RWPE2 (cell line): ENCODE results near the gene ZBTB8A.

Experiments
- ATAC-seq: fragments of 200-7000 bp; cut with Tn5 transposase; 3 replicates; pipeline ENCODE4 v1.9.1; 2021; ENCODE audit warnings: low read depth
- DNase-seq: peaks from one replicate; pipeline ENCODE4 v3.0.0-alpha.2; 2020; ENCODE audit warnings: low spot score
- H3K27ac ChIP-seq: fragments of 450-650 bp; 2 replicates; pipeline ENCODE4 v1.5.1; 2017; ENCODE audit warnings: mild to moderate bottlenecking; ENCODE audit not compliant: poor library complexity, severe bottlenecking
- H3K27me3 ChIP-seq: fragments of 250-450 bp; sonication (Bioruptor Pico); 2 replicates; pipeline ENCODE4 v1.5.1; 2021; ENCODE audit warnings: mild to moderate bottlenecking, moderate library complexity; ENCODE audit not compliant: insufficient read depth, poor library complexity, severe bottlenecking
- H3K36me3 ChIP-seq: fragments of 250-450 bp; sonication (Bioruptor Pico); 2 replicates; pipeline ENCODE4 v1.5.1; 2020; ENCODE audit warnings: low read depth, mild to moderate bottlenecking, moderate library complexity
- H3K4me1 ChIP-seq: fragments of 250-450 bp; sonication (Bioruptor Pico); 2 replicates; pipeline ENCODE4 v1.5.1; 2021; ENCODE audit warnings: mild to moderate bottlenecking, moderate library complexity; ENCODE audit not compliant: insufficient read depth, poor library complexity, severe bottlenecking
- H3K4me3 ChIP-seq: fragments of 250-450 bp; sonication (Bioruptor Pico); 2 replicates; pipeline ENCODE4 v1.5.1; 2021; ENCODE audit warnings: mild to moderate bottlenecking, moderate library complexity; ENCODE audit not compliant: severe bottlenecking
- H3K9me3 ChIP-seq: fragments of 250-450 bp; sonication (Bioruptor Pico); 2 replicates; pipeline ENCODE4 v1.5.1; 2021; ENCODE audit warnings: mild to moderate bottlenecking, moderate library complexity; ENCODE audit not compliant: severe bottlenecking
- TF ChIP-seq, protein P1 (sequence below): fragments of 450-650 bp; IDR thresholded peaks from one replicate; pipeline ENCODE4 v1.5.1; 2017; ENCODE audit warnings: mild to moderate bottlenecking, moderate library complexity; ENCODE audit not compliant: poor library complexity, severe bottlenecking

The ZBTB8A gene

DNA sequence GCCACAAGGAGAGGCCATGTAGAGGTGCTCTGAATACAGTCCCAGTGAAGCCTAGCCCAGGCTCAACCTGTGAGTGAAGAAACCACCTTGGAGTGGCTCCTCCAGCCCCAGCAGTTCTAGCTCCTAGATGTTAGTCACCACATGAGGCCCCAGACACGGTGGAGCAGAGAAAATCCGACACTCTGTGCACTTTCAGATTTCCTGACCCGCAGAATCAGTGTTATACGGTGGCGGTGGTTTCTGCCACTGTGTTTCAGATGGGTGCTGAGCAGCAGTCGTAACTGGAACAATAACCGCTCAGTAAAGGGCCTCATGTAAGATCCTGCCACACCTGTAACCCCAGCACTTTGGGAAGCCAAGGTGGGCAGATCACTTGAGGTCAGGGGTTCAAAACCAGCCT, 36.1 kb upstream of the ZBTB8A start:
- H3K27ac ChIP-seq: no peak overlapping the region

DNA sequence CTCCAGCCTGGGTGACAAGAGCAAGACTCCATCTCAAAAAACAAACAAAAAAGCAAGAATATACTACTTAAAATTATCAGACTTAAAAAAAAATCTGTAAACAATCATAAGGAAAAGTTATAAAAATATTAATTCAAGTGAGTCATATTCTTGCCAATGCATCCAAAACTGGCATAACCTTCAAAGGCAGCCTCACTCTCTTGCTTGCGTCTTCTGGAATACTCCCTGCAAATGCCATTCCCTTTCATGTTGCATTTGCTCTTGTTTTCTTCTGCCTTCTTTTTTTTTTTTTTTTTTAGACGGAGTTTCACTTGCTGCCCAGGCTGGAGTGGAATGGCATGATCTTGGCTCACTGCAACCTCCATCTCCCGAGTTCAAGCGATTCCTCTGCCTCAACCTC, 32.2 kb upstream of the ZBTB8A start:
- no peaks in the 10 kb centered on the region for H3K36me3 ChIP-seq
- TF ChIP-seq, protein P1, sequence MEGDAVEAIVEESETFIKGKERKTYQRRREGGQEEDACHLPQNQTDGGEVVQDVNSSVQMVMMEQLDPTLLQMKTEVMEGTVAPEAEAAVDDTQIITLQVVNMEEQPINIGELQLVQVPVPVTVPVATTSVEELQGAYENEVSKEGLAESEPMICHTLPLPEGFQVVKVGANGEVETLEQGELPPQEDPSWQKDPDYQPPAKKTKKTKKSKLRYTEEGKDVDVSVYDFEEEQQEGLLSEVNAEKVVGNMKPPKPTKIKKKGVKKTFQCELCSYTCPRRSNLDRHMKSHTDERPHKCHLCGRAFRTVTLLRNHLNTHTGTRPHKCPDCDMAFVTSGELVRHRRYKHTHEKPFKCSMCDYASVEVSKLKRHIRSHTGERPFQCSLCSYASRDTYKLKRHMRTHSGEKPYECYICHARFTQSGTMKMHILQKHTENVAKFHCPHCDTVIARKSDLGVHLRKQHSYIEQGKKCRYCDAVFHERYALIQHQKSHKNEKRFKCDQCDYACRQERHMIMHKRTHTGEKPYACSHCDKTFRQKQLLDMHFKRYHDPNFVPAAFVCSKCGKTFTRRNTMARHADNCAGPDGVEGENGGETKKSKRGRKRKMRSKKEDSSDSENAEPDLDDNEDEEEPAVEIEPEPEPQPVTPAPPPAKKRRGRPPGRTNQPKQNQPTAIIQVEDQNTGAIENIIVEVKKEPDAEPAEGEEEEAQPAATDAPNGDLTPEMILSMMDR: no peak
- H3K27ac ChIP-seq: no peak overlapping the region
- DNase-seq (no peak), ATAC-seq (no peak)
- H3K4me1 ChIP-seq: no peaks in the 10 kb centered on the region
- no peaks in the 10 kb centered on the region for H3K9me3 ChIP-seq
- no peak overlapping the region for H3K4me3 ChIP-seq
- H3K27me3 ChIP-seq: no peaks in the 10 kb centered on the region

More for the DNA sequence above, 36.1 kb upstream of the ZBTB8A start:
- Histone ChIP-seq H3K4me3 (no peak overlapping the region), H3K9me3 (no peaks in the 10 kb centered on the region), H3K4me1 (no peaks in the 10 kb centered on the region), H3K27me3 (no peaks in the 10 kb centered on the region), H3K36me3 (no peaks in the 10 kb centered on the region)
- TF ChIP-seq, protein P1: no peak
- no peak for DNase-seq
- no peak for ATAC-seq

GRCh38 chr1:32508761-32509160, 30.5 kb upstream of the ZBTB8A start:
- H3K27ac ChIP-seq: no peak overlapping the region
- H3K9me3 ChIP-seq: no peaks in the 10 kb centered on the region
- TF ChIP-seq, protein P1: no peak
- no peaks in the 10 kb centered on the region for H3K27me3 ChIP-seq
- H3K4me3 ChIP-seq: no peak overlapping the region
- no peak for ATAC-seq
- no peaks in the 10 kb centered on the region for H3K4me1 ChIP-seq
- DNase-seq: no peak
- no peaks in the 10 kb centered on the region for H3K36me3 ChIP-seq

DNA sequence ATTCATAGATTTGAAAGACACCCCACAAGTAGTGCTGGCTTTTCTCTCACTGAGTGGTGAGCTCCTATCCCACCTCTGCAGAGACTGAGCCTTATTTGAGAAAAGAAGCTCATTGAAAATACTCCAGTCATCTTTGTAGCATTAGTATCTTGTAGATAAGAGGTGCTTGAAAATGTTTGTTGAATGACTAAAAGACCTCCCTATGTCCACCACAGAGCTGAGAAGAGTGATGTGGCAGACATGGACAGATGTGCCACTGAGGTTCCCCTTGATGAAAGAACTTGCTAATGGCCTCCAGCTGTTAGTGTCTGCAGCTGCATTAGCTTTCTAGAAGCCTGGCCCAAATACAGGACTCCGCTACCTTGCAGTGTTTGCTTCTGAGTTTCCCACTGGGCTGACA, 29.3 kb upstream of the ZBTB8A start:
- no peak for ATAC-seq
- DNase-seq: no peak
- TF ChIP-seq, protein P1: no peak

DNA sequence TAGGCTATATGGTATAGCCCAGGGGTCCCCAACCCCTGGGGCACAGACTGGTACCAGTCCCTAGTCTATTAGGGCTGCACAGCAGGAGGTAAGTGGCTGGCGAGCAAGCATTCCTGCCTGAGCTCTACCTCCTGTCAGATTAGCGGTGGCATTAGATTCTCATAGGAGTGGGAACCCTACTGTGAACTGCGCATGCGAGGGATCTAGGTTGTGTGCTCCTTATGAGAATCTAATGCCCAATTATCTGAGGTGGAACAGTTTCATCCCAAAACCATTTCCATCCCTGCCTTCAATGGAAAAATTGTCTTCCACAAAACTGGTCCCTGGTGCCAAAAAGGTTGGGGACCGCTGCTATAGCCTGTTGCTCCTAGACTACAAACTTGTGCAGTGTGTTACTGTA, 22.8 kb upstream of the ZBTB8A start:
- DNase-seq (no peak), ATAC-seq (no peak)
- no peaks in the 10 kb centered on the region for H3K27me3 ChIP-seq
- no peak overlapping the region for H3K27ac ChIP-seq
- TF ChIP-seq, protein P1: no peak
- H3K36me3 ChIP-seq: no peaks in the 10 kb centered on the region
- no peaks in the 10 kb centered on the region for H3K9me3 ChIP-seq
- H3K4me1 ChIP-seq: no peaks in the 10 kb centered on the region
- no peak overlapping the region for H3K4me3 ChIP-seq

More for the DNA sequence above, 29.3 kb upstream of the ZBTB8A start:
- no peaks in the 10 kb centered on the region for H3K27me3 ChIP-seq
- no peaks in the 10 kb centered on the region for H3K4me1 ChIP-seq
- no peaks in the 10 kb centered on the region for H3K36me3 ChIP-seq
- no peak overlapping the region for H3K27ac ChIP-seq
- no peaks in the 10 kb centered on the region for H3K9me3 ChIP-seq
- H3K4me3 ChIP-seq: no peak overlapping the region
